Esophagus squamous epithelium (tissue), 4 donors: Measurements from ENCODE around the gene CES5A.

Source experiments
- POLR2A ChIP-seq, 4 donors: fragments of 450-650 bp; IDR thresholded peaks; one replicate each; pipeline ENCODE4 v1.6.1; 2017; ENCODE audit warnings: antibody characterized with exemption in 4 of 4, mild to moderate bottlenecking in 4 of 4, moderate library complexity in 3 of 4
- TF ChIP-seq, protein P1 (sequence below), 6 experiments: fragments of 450-650 bp in 4 of 6; fragments of 200-600 bp in 2 of 6; sonication (generic) in 2 of 6; IDR thresholded peaks; one replicate each; pipeline ENCODE4 v1.5.1; 2016 to 2019; ENCODE audit warnings: antibody characterized with exemption in 6 of 6, mild to moderate bottlenecking in 4 of 6, moderate library complexity in 4 of 6

DNA sequence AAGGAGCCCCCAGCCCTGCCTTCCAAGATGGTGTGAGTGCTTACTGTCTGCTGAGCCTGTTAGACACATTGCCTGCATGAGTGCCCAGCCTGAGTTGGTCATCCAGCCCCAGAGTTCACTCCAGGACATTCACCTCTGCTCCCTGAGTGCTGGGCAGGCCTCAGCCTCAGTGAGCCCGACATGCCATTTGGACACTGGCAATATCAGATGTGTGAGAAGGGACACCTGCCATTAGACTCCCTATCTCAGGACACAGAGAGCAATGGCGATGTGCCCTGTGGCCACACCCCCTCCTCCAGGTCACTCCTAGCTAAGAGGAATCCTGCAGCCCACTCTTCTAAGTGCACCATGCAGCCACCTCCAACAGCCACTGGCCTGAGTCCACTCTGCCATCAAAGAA, 34.7 kb upstream of the CES5A start:
- TF ChIP-seq, protein P1, sequence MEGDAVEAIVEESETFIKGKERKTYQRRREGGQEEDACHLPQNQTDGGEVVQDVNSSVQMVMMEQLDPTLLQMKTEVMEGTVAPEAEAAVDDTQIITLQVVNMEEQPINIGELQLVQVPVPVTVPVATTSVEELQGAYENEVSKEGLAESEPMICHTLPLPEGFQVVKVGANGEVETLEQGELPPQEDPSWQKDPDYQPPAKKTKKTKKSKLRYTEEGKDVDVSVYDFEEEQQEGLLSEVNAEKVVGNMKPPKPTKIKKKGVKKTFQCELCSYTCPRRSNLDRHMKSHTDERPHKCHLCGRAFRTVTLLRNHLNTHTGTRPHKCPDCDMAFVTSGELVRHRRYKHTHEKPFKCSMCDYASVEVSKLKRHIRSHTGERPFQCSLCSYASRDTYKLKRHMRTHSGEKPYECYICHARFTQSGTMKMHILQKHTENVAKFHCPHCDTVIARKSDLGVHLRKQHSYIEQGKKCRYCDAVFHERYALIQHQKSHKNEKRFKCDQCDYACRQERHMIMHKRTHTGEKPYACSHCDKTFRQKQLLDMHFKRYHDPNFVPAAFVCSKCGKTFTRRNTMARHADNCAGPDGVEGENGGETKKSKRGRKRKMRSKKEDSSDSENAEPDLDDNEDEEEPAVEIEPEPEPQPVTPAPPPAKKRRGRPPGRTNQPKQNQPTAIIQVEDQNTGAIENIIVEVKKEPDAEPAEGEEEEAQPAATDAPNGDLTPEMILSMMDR (IDR thresholded peaks at IDR 0.05), result no peak
- no peak for TF ChIP-seq POLR2A (IDR thresholded peaks at IDR 0.05)
